Fibroblast of lung (primary cell): ENCODE measurements around the gene ASB6. TPM values are rescaled to one million over a fixed set of nuclear protein-coding genes. Genes with fewer than 3 reads are reported as not detected.

Experiments used
- DNase-seq, 2 donors: peaks; one replicate each; pipeline versions ENCODE4 v3.0.0 to v3.0.0-alpha.2; 2010; ENCODE audit warnings: low read depth in 2 of 2
- H2AFZ ChIP-seq: 2 replicates; pipeline ENCODE4 v1.5.1; 2012; ENCODE audit warnings: low read length, control low read depth, inconsistent platforms
- H3K27ac ChIP-seq: 2 replicates; pipeline ENCODE4 v1.5.1; 2011; ENCODE audit warnings: low read length, control low read depth; ENCODE audit not compliant: insufficient read depth
- H3K27me3 ChIP-seq: 2 replicates; pipeline ENCODE4 v1.5.1; 2011; ENCODE audit warnings: mild to moderate bottlenecking, low read length; ENCODE audit not compliant: control insufficient read depth, insufficient read depth
- H3K36me3 ChIP-seq: 2 replicates; pipeline ENCODE4 v1.5.1; 2011; ENCODE audit warnings: low read length; ENCODE audit not compliant: control insufficient read depth, insufficient read depth
- H3K4me1 ChIP-seq: 2 replicates; pipeline ENCODE4 v1.5.1; 2011; ENCODE audit warnings: low read length; ENCODE audit not compliant: control insufficient read depth, insufficient read depth; ENCODE audit errors: extremely low read depth
- H3K4me2 ChIP-seq: 2 replicates; pipeline ENCODE4 v1.5.1; 2011; ENCODE audit warnings: low read length, control low read depth; ENCODE audit not compliant: insufficient read depth; ENCODE audit errors: extremely low read depth
- H3K4me3 ChIP-seq, 4 experiments: fragments of 200-600 bp in 1 of 4; sonication (generic) in 1 of 4; replicated peaks in 1 of 4; 2 replicates each; pipeline ENCODE4 v1.5.1; 2011 to 2016; ENCODE audit warnings: low read length in 4 of 4, low read depth in 3 of 4, mild to moderate bottlenecking in 3 of 4, control low read depth in 2 of 4, inconsistent platforms in 1 of 4, mixed read lengths in 1 of 4; ENCODE audit not compliant: insufficient read depth in 1 of 4; ENCODE audit errors: control extremely low read depth in 1 of 4
- H3K79me2 ChIP-seq: 2 replicates; pipeline ENCODE4 v1.5.1; 2012; ENCODE audit warnings: mild to moderate bottlenecking, low read length, inconsistent platforms; ENCODE audit not compliant: control insufficient read depth, insufficient read depth
- H3K9ac ChIP-seq: 2 replicates; pipeline ENCODE4 v1.5.1; 2011; ENCODE audit warnings: mild to moderate bottlenecking, low read length, control low read depth; ENCODE audit not compliant: insufficient read depth
- H3K9me3 ChIP-seq: 2 replicates; pipeline ENCODE4 v1.5.1; 2012; ENCODE audit warnings: low read depth, low read length; ENCODE audit not compliant: control insufficient read depth, insufficient read depth
- H4K20me1 ChIP-seq: 2 replicates; pipeline ENCODE4 v1.5.1; 2011; ENCODE audit warnings: low read length; ENCODE audit not compliant: control insufficient read depth, insufficient read depth; ENCODE audit errors: extremely low read depth
- EZH2 ChIP-seq: IDR thresholded peaks from 2 replicates; pipeline ENCODE4 v1.5.1; 2012; ENCODE audit warnings: low read length, control low read depth, mild to moderate bottlenecking; ENCODE audit errors: missing control alignments
- polyA plus RNA-seq, 2 donors: library from polyadenylated mRNA; depleted of rRNA in 1 of 2; stranded (reverse) in 1 of 2; unstranded in 1 of 2; fragments of >200 nt; gene quantifications; 2 replicates each; pipeline ENCODE4 v1.2.1, GENCODE V29; 2011 to 2012; ENCODE audit warnings: missing spikeins in 1 of 2
- total RNA-seq: library from RNA; depleted of rRNA; stranded (reverse); fragments of >200 nt; gene quantifications from 2 replicates; pipeline ENCODE4 v1.2.1, GENCODE V29; 2014
- TF ChIP-seq, protein P1 (sequence below), 2 donors: IDR thresholded peaks in 1 of 2; conservative IDR thresholded peaks in 1 of 2; 1 replicate in 1 of 2; 2 replicates in 1 of 2; pipeline ENCODE4 v1.5.1; 2011 to 2012; ENCODE audit warnings: low read length in 2 of 2, control low read depth in 1 of 2, inconsistent platforms in 1 of 2, low read depth in 1 of 2, mild to moderate bottlenecking in 1 of 2

The ASB6 gene
- total and polyA plus RNA-seq, 2 donors (not counting 1 experiment from before 2014, with no cell fraction given) = 14.4 to 15.4 TPM

DNA sequence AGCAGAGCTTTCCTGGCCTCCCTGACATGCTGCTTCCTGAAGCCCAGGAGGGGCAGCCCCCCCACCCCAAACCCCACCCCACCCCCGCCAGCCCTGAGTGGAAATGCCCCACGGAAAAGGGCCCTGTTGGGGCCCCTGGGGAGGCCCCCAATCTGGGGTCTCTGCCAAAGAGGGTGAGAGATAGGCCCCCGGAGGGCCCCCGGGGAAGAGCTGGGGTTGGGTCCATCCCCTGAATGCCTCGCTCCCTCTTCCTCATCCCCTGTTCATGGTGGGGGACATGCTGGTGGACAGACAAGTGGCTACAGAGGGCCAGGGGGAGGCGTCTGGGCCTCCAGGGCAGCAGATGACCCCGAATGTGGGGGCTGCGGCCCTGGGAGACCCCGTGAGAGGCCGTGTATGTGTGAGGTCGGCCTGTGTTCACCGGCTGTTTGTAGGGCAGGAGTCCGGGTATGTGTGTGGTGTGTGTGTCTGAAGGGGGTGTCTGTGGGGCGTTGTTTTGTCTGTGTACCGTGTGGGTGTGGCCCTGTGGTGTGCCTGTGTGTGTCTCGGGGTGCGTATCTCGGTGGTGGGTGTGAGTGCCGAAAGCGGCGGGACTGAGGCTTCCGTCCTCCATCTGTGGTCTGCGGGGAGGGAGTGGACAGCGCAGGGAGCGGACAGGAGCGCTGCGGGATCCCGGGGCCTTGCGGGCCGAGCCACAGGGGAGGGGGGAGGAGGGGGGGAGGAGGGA lies 32.3 kb downstream of the ASB6 start:
- Histone ChIP-seq H3K27me3 (no peaks in the 10 kb centered on the region), H3K4me1 (peaks cover 21% of the 10 kb centered on the region), H4K20me1 (no peaks in the 10 kb centered on the region), H3K36me3 (no peaks in the 10 kb centered on the region), H3K4me2 (peak overlapping the region; percentile 37), H3K4me3 (peak overlapping the region in 1 of 4 experiments; percentile 36), H3K79me2 (no peaks in the 10 kb centered on the region), H3K9ac (peak overlapping the region; percentile 25), H3K27ac (peak overlapping the region; percentile 13), H2AFZ (no peak overlapping the region), H3K9me3 (no peaks in the 10 kb centered on the region)
- no peak for TF ChIP-seq EZH2
- TF ChIP-seq, protein P1, sequence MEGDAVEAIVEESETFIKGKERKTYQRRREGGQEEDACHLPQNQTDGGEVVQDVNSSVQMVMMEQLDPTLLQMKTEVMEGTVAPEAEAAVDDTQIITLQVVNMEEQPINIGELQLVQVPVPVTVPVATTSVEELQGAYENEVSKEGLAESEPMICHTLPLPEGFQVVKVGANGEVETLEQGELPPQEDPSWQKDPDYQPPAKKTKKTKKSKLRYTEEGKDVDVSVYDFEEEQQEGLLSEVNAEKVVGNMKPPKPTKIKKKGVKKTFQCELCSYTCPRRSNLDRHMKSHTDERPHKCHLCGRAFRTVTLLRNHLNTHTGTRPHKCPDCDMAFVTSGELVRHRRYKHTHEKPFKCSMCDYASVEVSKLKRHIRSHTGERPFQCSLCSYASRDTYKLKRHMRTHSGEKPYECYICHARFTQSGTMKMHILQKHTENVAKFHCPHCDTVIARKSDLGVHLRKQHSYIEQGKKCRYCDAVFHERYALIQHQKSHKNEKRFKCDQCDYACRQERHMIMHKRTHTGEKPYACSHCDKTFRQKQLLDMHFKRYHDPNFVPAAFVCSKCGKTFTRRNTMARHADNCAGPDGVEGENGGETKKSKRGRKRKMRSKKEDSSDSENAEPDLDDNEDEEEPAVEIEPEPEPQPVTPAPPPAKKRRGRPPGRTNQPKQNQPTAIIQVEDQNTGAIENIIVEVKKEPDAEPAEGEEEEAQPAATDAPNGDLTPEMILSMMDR (conservative IDR thresholded peaks at IDR 0.05 in 1 of 2, IDR thresholded peaks at IDR 0.05 in 1 of 2; ENCODE audit: low read depth in 1 of 2, low read length in 2 of 2) = no peak
- peak; percentile 34 to 68 for DNase-seq

DNA sequence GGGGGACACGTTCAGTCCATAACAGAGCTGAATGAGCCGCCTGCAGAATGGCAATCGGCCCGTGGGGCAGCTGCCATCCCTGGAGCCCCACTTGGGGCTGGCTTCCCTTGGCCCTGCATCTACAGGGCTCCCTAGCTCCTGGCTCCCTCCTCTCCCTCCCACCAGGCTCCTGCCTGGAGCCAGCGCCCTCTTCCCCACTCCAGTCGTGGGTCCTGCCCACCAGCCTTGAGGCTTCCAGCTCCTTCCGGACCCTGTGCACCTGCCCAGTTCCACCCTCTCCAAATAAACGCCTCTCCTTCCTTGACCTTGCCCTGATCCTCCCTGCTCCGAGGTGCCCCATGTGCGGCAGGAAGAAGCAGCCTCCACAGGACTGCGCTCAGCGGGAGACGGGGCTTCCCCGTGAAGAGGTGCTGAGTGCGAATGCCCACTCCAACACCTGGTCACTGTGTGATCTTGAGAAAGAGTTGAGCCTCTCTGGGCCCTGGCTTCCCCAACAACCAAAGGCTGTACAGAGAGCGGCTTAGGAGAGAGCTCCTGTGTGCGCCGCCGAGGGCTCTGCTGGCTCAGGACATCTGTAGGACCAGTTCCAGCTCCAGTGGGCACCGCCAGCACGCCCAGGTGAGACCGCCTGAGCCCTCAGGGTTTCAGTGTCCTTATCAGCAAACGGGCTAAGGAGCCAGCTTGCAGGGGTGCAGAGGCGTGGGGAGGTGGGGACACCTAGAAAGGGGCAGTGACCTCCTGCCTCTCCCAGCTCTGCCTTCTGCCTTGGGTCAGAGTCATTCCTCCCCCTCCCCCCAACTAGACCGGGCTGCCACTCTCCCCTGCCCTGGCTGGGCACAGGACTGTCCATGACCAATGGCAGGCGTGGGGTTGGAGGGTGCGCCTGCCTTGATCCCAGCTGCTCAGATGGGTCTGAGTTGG lies 33.1 kb downstream of the ASB6 start:
- Histone ChIP-seq H3K27ac (no peak overlapping the region), H3K4me1 (peaks cover 21% of the 10 kb centered on the region), H2AFZ (no peak overlapping the region), H3K4me3 (no peak overlapping the region), H3K79me2 (no peaks in the 10 kb centered on the region), H3K4me2 (no peak overlapping the region), H3K27me3 (no peaks in the 10 kb centered on the region), H3K36me3 (no peaks in the 10 kb centered on the region), H4K20me1 (no peaks in the 10 kb centered on the region), H3K9ac (no peak overlapping the region), H3K9me3 (no peaks in the 10 kb centered on the region)
- DNase-seq = no peak
- TF ChIP-seq, protein P1 (conservative IDR thresholded peaks at IDR 0.05 in 1 of 2, IDR thresholded peaks at IDR 0.05 in 1 of 2; ENCODE audit: low read depth in 1 of 2, low read length in 2 of 2) = no peak
- no peak for TF ChIP-seq EZH2

DNA sequence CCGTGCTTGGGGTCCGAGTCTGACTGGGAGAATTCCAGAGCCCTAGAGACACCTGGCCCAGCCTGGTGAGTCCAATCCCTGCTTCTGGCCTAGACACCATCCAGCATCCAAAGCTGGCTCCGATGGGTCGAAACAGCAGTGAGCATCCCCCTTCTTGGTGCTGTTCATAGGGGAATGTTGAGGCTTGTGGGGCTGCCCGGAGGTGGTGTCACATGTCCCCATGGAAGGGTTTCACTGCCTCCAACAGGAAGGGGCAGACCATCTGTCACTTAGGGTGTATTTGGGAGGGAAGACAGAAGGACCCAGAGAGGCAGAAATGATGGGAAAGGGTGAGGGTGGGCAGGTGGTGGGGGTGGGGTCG lies 34.9 kb downstream of the ASB6 start:
- Histone ChIP-seq H4K20me1 (no peaks in the 10 kb centered on the region), H3K9ac (no peak overlapping the region), H3K4me2 (no peak overlapping the region), H3K27me3 (no peaks in the 10 kb centered on the region), H3K36me3 (no peaks in the 10 kb centered on the region), H3K4me1 (peaks cover 21% of the 10 kb centered on the region), H3K79me2 (no peaks in the 10 kb centered on the region), H3K4me3 (no peak overlapping the region), H3K9me3 (no peaks in the 10 kb centered on the region), H2AFZ (no peak overlapping the region), H3K27ac (peak overlapping the region; percentile 23)
- TF ChIP-seq, protein P1 (conservative IDR thresholded peaks at IDR 0.05 in 1 of 2, IDR thresholded peaks at IDR 0.05 in 1 of 2; ENCODE audit: low read depth in 1 of 2, low read length in 2 of 2) = no peak
- no peak for TF ChIP-seq EZH2
- DNase-seq = no peak
